H1 (cell line): ENCODE results near the gene ARHGEF12. TPM values are rescaled to one million over a fixed set of nuclear protein-coding genes. Genes with fewer than 3 reads are reported as not detected.

ENCODE experiments used
- CTCF ChIA-PET: fragments of 300-600 bp; sonication (Branson Sonifier 250); formaldehyde crosslinking; loops from one replicate; lab custom pipeline; 2021; ENCODE audit not compliant: partially characterized antibody; lab: Charles Lee
- POLR2A ChIA-PET: fragments of 300-600 bp; sonication (Branson Sonifier 250); formaldehyde crosslinking; loops from one replicate; lab custom pipeline; 2021; ENCODE audit warnings: inconsistent platforms; ENCODE audit not compliant: partially characterized antibody; lab: Charles Lee
- DNase-seq, 2 experiments: peaks; one replicate each; pipeline versions ENCODE4 v3.0.0 to v3.0.0-alpha.2; 2010 to 2022; ENCODE audit warnings: low spot score in 2 of 2, low read depth in 1 of 2, mixed read lengths in 1 of 2
- FAIRE-seq: peaks from 2 replicates; lab custom pipeline; 2011; peaks lifted over from hg19 to GRCh38; lab: Jason Lieb, UNC
- H2AFZ ChIP-seq: 2 replicates; pipeline ENCODE4 v1.8.1; 2012; ENCODE audit warnings: low read length, inconsistent platforms
- H2AK5ac ChIP-seq: 2 replicates; pipeline ENCODE4 v1.6.1; 2013; ENCODE audit warnings: low read depth, low read length
- H2BK120ac ChIP-seq: replicated peaks from 2 replicates; pipeline ENCODE3; 2013; ENCODE audit warnings: low read depth, low read length, inconsistent platforms
- H2BK12ac ChIP-seq: 2 replicates; pipeline ENCODE4 v1.6.1; 2013; ENCODE audit warnings: low read depth, low read length
- H2BK15ac ChIP-seq: 2 replicates; pipeline ENCODE4 v1.6.1; 2013; ENCODE audit warnings: low read length
- H2BK20ac ChIP-seq: 2 replicates; pipeline ENCODE4 v1.6.1; 2013; ENCODE audit warnings: low read length
- H2BK5ac ChIP-seq: 2 replicates; pipeline ENCODE4 v1.6.1; 2013; ENCODE audit warnings: low read depth, low read length
- H3K14ac ChIP-seq: 2 replicates; pipeline ENCODE4 v1.6.1; 2013; ENCODE audit warnings: inconsistent platforms; ENCODE audit not compliant: insufficient read length
- H3K18ac ChIP-seq: 2 replicates; pipeline ENCODE4 v1.6.1; 2013; ENCODE audit warnings: low read length; ENCODE audit errors: extremely low read depth
- H3K23ac ChIP-seq: 2 replicates; pipeline ENCODE4 v1.6.1; 2013; ENCODE audit warnings: inconsistent platforms; ENCODE audit not compliant: insufficient read length
- H3K23me2 ChIP-seq: 2 replicates; pipeline ENCODE4 v1.6.1; 2013; ENCODE audit warnings: low read depth, low read length
- H3K27ac ChIP-seq: 2 replicates; pipeline ENCODE4 v1.6.1; 2011; ENCODE audit warnings: low read depth, low read length, inconsistent platforms
- H3K27me3 ChIP-seq, 4 experiments: replicated peaks in 1 of 4; 1 replicate in 1 of 4; 2 replicates in 3 of 4; pipeline versions ENCODE4 v1.6.1 to v1.8.1; 2011 to 2013; ENCODE audit warnings: low read length in 3 of 4, mild to moderate bottlenecking in 3 of 4, inconsistent platforms in 2 of 4, mixed read lengths in 2 of 4, moderate library complexity in 1 of 4; ENCODE audit not compliant: control insufficient read depth in 3 of 4, insufficient read depth in 3 of 4; ENCODE audit errors: extremely low read depth in 1 of 4
- H3K36me3 ChIP-seq, 4 experiments: 2 replicates each; pipeline versions ENCODE4 v1.6.1 to v1.8.1; 2011 to 2013; ENCODE audit warnings: mild to moderate bottlenecking in 4 of 4, low read length in 3 of 4, moderate library complexity in 2 of 4, control low read depth in 1 of 4, inconsistent platforms in 1 of 4; ENCODE audit not compliant: insufficient read depth in 4 of 4, control insufficient read depth in 2 of 4
- H3K4ac ChIP-seq: replicated peaks from 2 replicates; pipeline ENCODE3; 2013; ENCODE audit warnings: low read length, low read depth, mixed read lengths, inconsistent platforms; ENCODE audit not compliant: insufficient read length
- H3K4me1 ChIP-seq, 4 experiments: replicated peaks in 1 of 4; 1 replicate in 1 of 4; 2 replicates in 3 of 4; pipeline versions ENCODE4 v1.6.1 to v1.8.1; 2011 to 2013; ENCODE audit warnings: low read length in 3 of 4, inconsistent platforms in 2 of 4, mixed read lengths in 1 of 4; ENCODE audit not compliant: insufficient read depth in 4 of 4, control insufficient read depth in 3 of 4
- H3K4me2 ChIP-seq, 2 experiments: 2 replicates each; pipeline versions ENCODE4 v1.6.1 to v1.8.1; 2011 to 2013; ENCODE audit warnings: low read depth in 2 of 2, low read length in 2 of 2, control low read depth in 1 of 2, inconsistent platforms in 1 of 2, mild to moderate bottlenecking in 1 of 2; ENCODE audit not compliant: insufficient read depth in 1 of 2
- H3K4me3 ChIP-seq, 4 experiments: fragments of 200-600, 300-600 bp in 1 of 4; sonication (generic), shearing (Covaris generic), sonication (Bioruptor Twin) in 1 of 4; 2 replicates each; pipeline versions ENCODE4 v1.5.1 to v1.8.1; 2011 to 2016; ENCODE audit warnings: low read length in 4 of 4, low read depth in 3 of 4, control low read depth in 2 of 4, inconsistent platforms in 2 of 4, mild to moderate bottlenecking in 2 of 4, mixed read lengths in 1 of 4, moderate library complexity in 1 of 4; ENCODE audit not compliant: insufficient read depth in 2 of 4; ENCODE audit errors: extremely low read depth in 1 of 4
- H3K56ac ChIP-seq: replicated peaks from 2 replicates; pipeline ENCODE3; 2013; ENCODE audit warnings: low read depth, mild to moderate bottlenecking, mixed read lengths, low read length, inconsistent platforms; ENCODE audit not compliant: insufficient read length
- H3K79me1 ChIP-seq: 2 replicates; pipeline ENCODE4 v1.6.1; 2013; ENCODE audit warnings: low read depth, low read length, control low read depth
- H3K79me2 ChIP-seq, 2 experiments: 2 replicates each; pipeline versions ENCODE4 v1.6.1 to v1.8.1; 2012 to 2013; ENCODE audit warnings: low read length in 2 of 2, mild to moderate bottlenecking in 2 of 2, inconsistent platforms in 1 of 2; ENCODE audit not compliant: insufficient read depth in 2 of 2, control insufficient read depth in 1 of 2
- H3K9ac ChIP-seq, 4 experiments: replicated peaks in 1 of 4; 1 replicate in 1 of 4; 2 replicates in 3 of 4; pipeline versions ENCODE4 v1.6.1 to v1.8.1; 2011 to 2013; ENCODE audit warnings: low read depth in 3 of 4, low read length in 3 of 4, control low read depth in 2 of 4, mild to moderate bottlenecking in 2 of 4, moderate library complexity in 2 of 4, inconsistent platforms in 1 of 4; ENCODE audit errors: extremely low read depth in 1 of 4
- H3K9me3 ChIP-seq, 2 experiments: 2 replicates each; pipeline versions ENCODE4 v1.6.1 to v1.8.1; 2012 to 2013; ENCODE audit warnings: mild to moderate bottlenecking in 2 of 2, moderate library complexity in 2 of 2, control low read depth in 1 of 2, inconsistent platforms in 1 of 2, low read depth in 1 of 2, low read length in 1 of 2, mixed read lengths in 1 of 2; ENCODE audit not compliant: insufficient read depth in 2 of 2
- H4K20me1 ChIP-seq, 2 experiments: replicated peaks in 1 of 2; 2 replicates each; pipeline versions ENCODE3 to v1.8.1; 2011 to 2013; ENCODE audit warnings: inconsistent platforms in 2 of 2, low read length in 2 of 2, mild to moderate bottlenecking in 1 of 2; ENCODE audit not compliant: insufficient read depth in 2 of 2, control insufficient read depth in 1 of 2
- H4K5ac ChIP-seq: 2 replicates; pipeline ENCODE4 v1.6.1; 2013; ENCODE audit warnings: low read length, low read depth, mixed read lengths, inconsistent platforms; ENCODE audit not compliant: insufficient read length
- H4K8ac ChIP-seq: 2 replicates; pipeline ENCODE4 v1.8.0; 2013; ENCODE audit warnings: mild to moderate bottlenecking, moderate library complexity, low read length, inconsistent platforms; ENCODE audit not compliant: insufficient read depth; ENCODE audit errors: extremely low read depth
- H4K91ac ChIP-seq: replicated peaks from 2 replicates; pipeline ENCODE3; 2013; ENCODE audit warnings: low read length, mixed read lengths, inconsistent platforms; ENCODE audit not compliant: insufficient read length
- RFX5 ChIP-seq: IDR thresholded peaks from 2 replicates; pipeline ENCODE4 v1.6.1; 2011; ENCODE audit warnings: low read depth, low read length, improper control_type of control experiment, borderline replicate concordance
- SUZ12 ChIP-seq: fragments of 200-600 bp; sonication (generic); IDR thresholded peaks from 2 replicates; pipeline ENCODE4 v1.6.1; 2012; ENCODE audit warnings: mild to moderate bottlenecking, inconsistent platforms, low read length, moderate library complexity, mixed read lengths
- polyA plus RNA-seq, 7 experiments: library from polyadenylated mRNA; depleted of rRNA in 3 of 7; stranded (reverse) in 5 of 7; unstranded in 2 of 7; fragments of >200 nt in 5 of 7; fragments of 200-250 nt in 2 of 7; gene quantifications; 1 replicate in 5 of 7; 2 replicates in 1 of 7; 4 replicates in 1 of 7; pipeline versions ENCODE4 v1.2.1 to v1.2.3, GENCODE V29; 2011 to 2013; ENCODE audit warnings: missing spikeins in 2 of 7, mixed read lengths in 2 of 7
- total RNA-seq: library from RNA; stranded (reverse); fragmentation: NEBNext Ultra II Directional; extraction: Animal tissue kit (Norgen Biotek cat#: 25700); gene quantifications from 2 replicates; pipeline ENCODE4 v1.2.1, GENCODE V29; 2021

The ARHGEF12 gene
- total and polyA plus RNA-seq, 2 of the 8 experiments (the other 6 are each of a cell fraction or from before 2014, with no cell fraction given), result 5.1 to 33.7 TPM

DNA sequence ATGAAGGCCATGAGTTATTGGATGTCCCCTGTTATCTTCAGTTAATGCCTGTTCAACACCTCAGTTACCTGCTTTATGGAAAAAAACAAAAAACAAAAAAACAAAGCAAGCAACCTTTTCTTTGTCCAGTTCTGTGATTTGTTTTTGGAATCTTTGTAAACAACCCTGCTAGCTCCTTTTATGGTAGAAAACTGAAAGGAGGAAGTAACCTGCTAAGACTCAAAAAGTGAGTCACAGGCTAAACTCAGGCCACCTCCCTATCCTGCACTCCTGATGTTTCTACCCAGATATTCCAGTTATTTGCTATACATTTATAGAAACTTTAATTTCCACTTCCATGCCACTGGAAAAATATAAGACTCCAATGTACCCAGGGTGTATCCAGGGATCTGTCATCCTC is 31.7 kb upstream of the ARHGEF12 start:
- no peak overlapping the region for H4K91ac ChIP-seq
- H3K56ac ChIP-seq, result no peak overlapping the region
- no peak overlapping the region for H3K27ac ChIP-seq
- H4K20me1 ChIP-seq, result no peaks in the 10 kb centered on the region
- no peak overlapping the region for H3K4me3 ChIP-seq
- no peak overlapping the region for H3K4me2 ChIP-seq
- H3K4ac ChIP-seq, result no peak overlapping the region
- H2AFZ ChIP-seq, result no peak overlapping the region
- no peak for FAIRE-seq
- H3K18ac ChIP-seq, result no peak overlapping the region
- H2BK120ac ChIP-seq, result no peak overlapping the region
- H2BK15ac ChIP-seq, result no peak overlapping the region
- CTCF ChIA-PET, result interaction anchor here (0.6 to 31.5 kb wide), 11 partner anchors 9 to 757 kb away, joined by 3 to 1412 read pairs (median 9); partner anchors contain the start of gene POU2F3
- no peak overlapping the region for H3K9ac ChIP-seq
- no peak for DNase-seq
- H3K36me3 ChIP-seq, result no peaks in the 10 kb centered on the region
- no peak overlapping the region for H2BK12ac ChIP-seq
- POLR2A ChIA-PET, result interaction anchor here (8.8 kb wide), 1 partner anchor 68 kb away, joined by 69 read pairs; no protein-coding TSS in a partner anchor
- peaks cover 0 to 14% (median 8%) of the 10 kb centered on the region in 4 experiments; a peak in 6 of 7 replicates for H3K4me1 ChIP-seq
- no peak overlapping the region for H2AK5ac ChIP-seq
- no peak overlapping the region for H3K23ac ChIP-seq
- peaks cover 0 to 7% (median 0%) of the 10 kb centered on the region in 4 experiments; a peak in 2 of 7 replicates for H3K27me3 ChIP-seq
- H3K79me1 ChIP-seq, result no peaks in the 10 kb centered on the region
- no peaks in the 10 kb centered on the region for H3K79me2 ChIP-seq
- H2BK5ac ChIP-seq, result no peak overlapping the region
- H4K8ac ChIP-seq, result no peak overlapping the region
- H4K5ac ChIP-seq, result no peak overlapping the region
- no peak overlapping the region for H3K14ac ChIP-seq
- H3K9me3 ChIP-seq, result no peaks in the 10 kb centered on the region
- no peaks in the 10 kb centered on the region for H3K23me2 ChIP-seq
- H2BK20ac ChIP-seq, result no peak overlapping the region
- no peak for TF ChIP-seq SUZ12
- TF ChIP-seq RFX5, result no peak
